Measurements from ENCODE around the gene RGL2. TPM values are rescaled to one million over a fixed set of nuclear protein-coding genes. Genes with fewer than 3 reads are reported as not detected.

RGL2 gene
- total and polyA plus RNA-seq, 10 donors: 73.3 to 212 (median 142) TPM

GRCh38 chr6:33324125-33324524 lies 25.4 kb upstream of the RGL2 start:
- no peaks in the 10 kb centered on the region for H3K9me3 ChIP-seq
- H3K27ac ChIP-seq: peak overlapping the region; percentile 77 to 100 (median 94)
- 9 to 21% (median 12%) methylated on average over 7 of the region's 7 CpGs for WGBS, 5 donors
- peaks cover 28 to 62% (median 48%) of the 10 kb centered on the region in 6 donors for H3K4me1 ChIP-seq
- peak overlapping the region; percentile 49 to 93 (median 76) for H3K4me3 ChIP-seq
- no peak for TF ChIP-seq POLR2A (IDR thresholded peaks at IDR 0.05)
- TF ChIP-seq CTCF (IDR thresholded peaks at IDR 0.05 in 8 of 11, conservative IDR thresholded peaks at IDR 0.05 in 3 of 11): no peak
- TF ChIP-seq POLR2AphosphoS5 (IDR thresholded peaks at IDR 0.05): no peak
- intact Hi-C loops (cut with DNase I; ENCODE audit: low total_unique reads): no loop called here
- H3K27me3 ChIP-seq (replicated peaks in 1 of 7): no peaks in the 10 kb centered on the region
- peaks cover 0 to 26% (median 23%) of the 10 kb centered on the region in 6 donors for H3K36me3 ChIP-seq
- no peak for DNase-seq

GRCh38 chr6:33323623-33323948 lies 24.8 kb upstream of the RGL2 start:
- no peaks in the 10 kb centered on the region for H3K27me3 ChIP-seq (replicated peaks in 1 of 7)
- TF ChIP-seq CTCF (IDR thresholded peaks at IDR 0.05 in 8 of 11, conservative IDR thresholded peaks at IDR 0.05 in 3 of 11) (no peak), POLR2AphosphoS5 (IDR thresholded peaks at IDR 0.05) (no peak), POLR2A (IDR thresholded peaks at IDR 0.05) (no peak)
- H3K4me3 ChIP-seq: peak overlapping the region; percentile 49 to 93 (median 76)
- peaks cover 34 to 68% (median 54%) of the 10 kb centered on the region in 6 donors for H3K4me1 ChIP-seq
- peak; percentile 87 for DNase-seq
- WGBS, 5 donors: 1 to 3% (median 1%) methylated on average over 12 of the region's 12 CpGs
- H3K27ac ChIP-seq: peak overlapping the region; percentile 77 to 100 (median 94)
- intact Hi-C loops (cut with DNase I; ENCODE audit: low total_unique reads): no loop called here
- no peaks in the 10 kb centered on the region for H3K9me3 ChIP-seq
- peaks cover 2 to 31% (median 28%) of the 10 kb centered on the region in 6 donors for H3K36me3 ChIP-seq

GRCh38 chr6:33321227-33321626 lies 22.5 kb upstream of the RGL2 start:
- TF ChIP-seq POLR2A (IDR thresholded peaks at IDR 0.05): no peak
- no peak for TF ChIP-seq POLR2AphosphoS5 (IDR thresholded peaks at IDR 0.05)
- TF ChIP-seq CTCF (IDR thresholded peaks at IDR 0.05 in 8 of 11, conservative IDR thresholded peaks at IDR 0.05 in 3 of 11): no peak
- Histone ChIP-seq H3K4me1 (peaks cover 46 to 86% (median 71%) of the 10 kb centered on the region in 6 donors), H3K9me3 (no peaks in the 10 kb centered on the region), H3K4me3 (peak overlapping the region in 7 of 8 donors; percentile 49 to 93 (median 76)), H3K36me3 (peaks cover 2 to 40% (median 29%) of the 10 kb centered on the region in 6 donors), H3K27me3 (replicated peaks in 1 of 7) (no peaks in the 10 kb centered on the region), H3K27ac (peak overlapping the region in 5 of 8 donors; percentile 85 to 100 (median 96))
- intact Hi-C loops (cut with DNase I; ENCODE audit: low total_unique reads): no loop called here
- DNase-seq: peak; percentile 78
- whole genome bisulfite sequencing, 5 donors: 73 to 82% (median 81%) methylated on average over 9 of the region's 9 CpGs

- WGBS, 5 donors: 75 to 89% (median 83%) methylated on average over 26 to 32 of the region's 32 CpGs
- no peaks in the 10 kb centered on the region for H3K9me3 ChIP-seq
- peaks cover 47 to 88% (median 78%) of the 10 kb centered on the region in 6 donors for H3K4me1 ChIP-seq
- TF ChIP-seq POLR2AphosphoS5 (IDR thresholded peaks at IDR 0.05) (no peak), POLR2A (IDR thresholded peaks at IDR 0.05) (no peak), CTCF (IDR thresholded peaks at IDR 0.05 in 8 of 11, conservative IDR thresholded peaks at IDR 0.05 in 3 of 11) (no peak)
- peak overlapping the region in 3 of 8 donors; percentile 76 to 93 (median 77) for H3K4me3 ChIP-seq
- peaks cover 2 to 47% (median 29%) of the 10 kb centered on the region in 6 donors for H3K36me3 ChIP-seq
- no peaks in the 10 kb centered on the region for H3K27me3 ChIP-seq (replicated peaks in 1 of 7)
- peak; percentile 77 for DNase-seq
- intact Hi-C loops (cut with DNase I; ENCODE audit: low total_unique reads): no loop called here
- peak overlapping the region in 7 of 8 donors; percentile 1 to 100 (median 46) for H3K27ac ChIP-seq
Observed at GRCh38 chr6:33320315-33321181, 21.8 kb upstream of the RGL2 start.

Measured in spleen (tissue), 11 donors.